Right atrium auricular region (tissue), 2 donors: ENCODE data around the gene PRF1. TPM values are rescaled to one million over a fixed set of nuclear protein-coding genes. Genes with fewer than 3 reads are reported as not detected.

Experiments
- DNase-seq: peaks from one replicate; pipeline ENCODE4 v3.0.0-alpha.2; 2019; ENCODE audit warnings: low spot score
- H3K27ac ChIP-seq, 2 donors: fragments of 200-600 bp; sonication (generic); 1 replicate in 1 of 2; 2 replicates in 1 of 2; pipeline ENCODE4 v1.5.1; 2016 to 2019
- H3K27me3 ChIP-seq, 2 donors: fragments of 200-600 bp; sonication (generic); one replicate each; pipeline versions ENCODE4 v1.5.1 to v1.6.0; 2017 to 2019
- H3K36me3 ChIP-seq: fragments of 200-600 bp; sonication (generic); one replicate; pipeline ENCODE4 v1.5.1; 2016
- H3K4me1 ChIP-seq, 2 donors: fragments of 200-600 bp; sonication (generic); one replicate each; pipeline versions ENCODE4 v1.5.1 to v1.6.0; 2017 to 2019
- H3K4me3 ChIP-seq, 2 donors: fragments of 200-600 bp; sonication (generic); 1 replicate in 1 of 2; 2 replicates in 1 of 2; pipeline ENCODE4 v1.5.1; 2017 to 2019; ENCODE audit warnings: mild to moderate bottlenecking in 1 of 2, moderate library complexity in 1 of 2
- H3K9me3 ChIP-seq, 2 donors: fragments of 200-600 bp; sonication (generic); one replicate each; pipeline ENCODE4 v1.5.1; 2019
- total RNA-seq, 2 donors: library from RNA; depleted of rRNA; stranded (reverse); fragments of >200 nt; gene quantifications; one replicate each; pipeline ENCODE4 v1.1.0, GENCODE V29; 2016
- TF ChIP-seq, protein P1 (sequence below), 2 donors: fragments of 200-600 bp; sonication (generic); IDR thresholded peaks; one replicate each; pipeline ENCODE4 v1.5.1; 2019; ENCODE audit warnings: antibody characterized with exemption in 2 of 2

Gene PRF1
- total RNA-seq: 1 to 10 TPM; 1.1 to 1.4 TPM

GRCh38 chr10:70602665-70603448, at the start of gene PRF1:
Gene PRF1, minus strand, starts transcription at chr10:70602741. Its CDS starts 1,839 bp downstream, at chr10:70600902.
- no peaks in the 10 kb centered on the region for H3K27me3 ChIP-seq
- no peaks in the 10 kb centered on the region for H3K4me1 ChIP-seq
- H3K36me3 ChIP-seq: no peaks in the 10 kb centered on the region
- TF ChIP-seq, protein P1, sequence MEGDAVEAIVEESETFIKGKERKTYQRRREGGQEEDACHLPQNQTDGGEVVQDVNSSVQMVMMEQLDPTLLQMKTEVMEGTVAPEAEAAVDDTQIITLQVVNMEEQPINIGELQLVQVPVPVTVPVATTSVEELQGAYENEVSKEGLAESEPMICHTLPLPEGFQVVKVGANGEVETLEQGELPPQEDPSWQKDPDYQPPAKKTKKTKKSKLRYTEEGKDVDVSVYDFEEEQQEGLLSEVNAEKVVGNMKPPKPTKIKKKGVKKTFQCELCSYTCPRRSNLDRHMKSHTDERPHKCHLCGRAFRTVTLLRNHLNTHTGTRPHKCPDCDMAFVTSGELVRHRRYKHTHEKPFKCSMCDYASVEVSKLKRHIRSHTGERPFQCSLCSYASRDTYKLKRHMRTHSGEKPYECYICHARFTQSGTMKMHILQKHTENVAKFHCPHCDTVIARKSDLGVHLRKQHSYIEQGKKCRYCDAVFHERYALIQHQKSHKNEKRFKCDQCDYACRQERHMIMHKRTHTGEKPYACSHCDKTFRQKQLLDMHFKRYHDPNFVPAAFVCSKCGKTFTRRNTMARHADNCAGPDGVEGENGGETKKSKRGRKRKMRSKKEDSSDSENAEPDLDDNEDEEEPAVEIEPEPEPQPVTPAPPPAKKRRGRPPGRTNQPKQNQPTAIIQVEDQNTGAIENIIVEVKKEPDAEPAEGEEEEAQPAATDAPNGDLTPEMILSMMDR (IDR thresholded peaks at IDR 0.05): no peak
- H3K4me3 ChIP-seq: no peak within 1 kb of the TSS
- no peaks in the 10 kb centered on the region for H3K9me3 ChIP-seq
- peak; percentile 56 for DNase-seq
- no peak within 1 kb of the TSS for H3K27ac ChIP-seq

DNA sequence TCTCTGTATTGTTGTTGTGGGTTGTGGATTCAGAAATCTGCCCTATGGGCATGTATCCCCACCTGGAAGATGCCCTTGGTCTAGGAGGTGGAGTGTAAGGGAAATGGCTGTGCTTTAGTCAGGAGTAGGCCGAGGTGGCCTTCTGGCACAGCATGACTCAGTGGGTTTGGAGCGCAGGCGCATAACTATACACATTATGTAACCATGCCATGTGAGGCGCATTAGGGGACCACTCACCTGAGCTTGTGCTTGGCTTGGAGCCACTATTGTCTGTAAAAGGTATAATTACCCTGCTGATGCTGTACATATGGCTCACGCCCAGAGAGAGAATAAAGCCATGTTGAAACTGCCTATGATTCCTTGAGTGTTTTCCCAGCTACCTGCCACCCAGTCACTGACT, 49.1 kb upstream of the PRF1 start:
- Histone ChIP-seq H3K27ac (no peak overlapping the region), H3K36me3 (no peaks in the 10 kb centered on the region), H3K4me1 (peaks cover 0 to 15% of the 10 kb centered on the region in 2 donors), H3K4me3 (no peak overlapping the region), H3K9me3 (no peaks in the 10 kb centered on the region), H3K27me3 (no peaks in the 10 kb centered on the region)
- DNase-seq: no peak
- TF ChIP-seq, protein P1 (IDR thresholded peaks at IDR 0.05): no peak

DNA sequence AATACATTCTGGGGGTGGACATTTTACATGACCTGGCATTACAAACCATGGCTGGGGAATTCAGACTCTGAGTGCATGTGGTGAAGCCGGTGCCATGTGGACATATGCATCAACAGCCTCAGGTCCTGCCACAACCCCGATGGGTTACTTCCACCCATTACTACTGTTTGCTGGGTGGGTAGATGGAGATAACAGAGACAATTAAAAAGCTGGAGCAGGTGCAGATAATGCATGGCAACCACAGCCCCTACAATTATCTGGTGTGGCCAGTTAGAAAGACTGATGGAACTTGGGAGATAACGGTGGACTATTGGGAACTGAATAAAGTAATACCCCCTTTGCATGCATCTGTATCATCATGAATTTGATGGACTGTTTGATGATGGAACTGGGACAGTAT, 48.2 kb upstream of the PRF1 start:
- DNase-seq: no peak

GRCh38 chr10:70650104-70650503, 47.6 kb upstream of the PRF1 start:
- H3K4me1 ChIP-seq: peaks cover 0 to 15% of the 10 kb centered on the region in 2 donors
- TF ChIP-seq, protein P1 (IDR thresholded peaks at IDR 0.05): no peak
- H3K27ac ChIP-seq: no peak overlapping the region
- H3K9me3 ChIP-seq: no peaks in the 10 kb centered on the region
- no peaks in the 10 kb centered on the region for H3K36me3 ChIP-seq
- H3K27me3 ChIP-seq: no peaks in the 10 kb centered on the region
- no peak for DNase-seq
- H3K4me3 ChIP-seq: no peak overlapping the region

More for the DNA sequence above, 48.2 kb upstream of the PRF1 start:
- Histone ChIP-seq H3K27ac (no peak overlapping the region), H3K27me3 (no peaks in the 10 kb centered on the region), H3K36me3 (no peaks in the 10 kb centered on the region), H3K4me3 (no peak overlapping the region), H3K9me3 (no peaks in the 10 kb centered on the region), H3K4me1 (peaks cover 0 to 15% of the 10 kb centered on the region in 2 donors)
- TF ChIP-seq, protein P1 (IDR thresholded peaks at IDR 0.05): no peak

DNA sequence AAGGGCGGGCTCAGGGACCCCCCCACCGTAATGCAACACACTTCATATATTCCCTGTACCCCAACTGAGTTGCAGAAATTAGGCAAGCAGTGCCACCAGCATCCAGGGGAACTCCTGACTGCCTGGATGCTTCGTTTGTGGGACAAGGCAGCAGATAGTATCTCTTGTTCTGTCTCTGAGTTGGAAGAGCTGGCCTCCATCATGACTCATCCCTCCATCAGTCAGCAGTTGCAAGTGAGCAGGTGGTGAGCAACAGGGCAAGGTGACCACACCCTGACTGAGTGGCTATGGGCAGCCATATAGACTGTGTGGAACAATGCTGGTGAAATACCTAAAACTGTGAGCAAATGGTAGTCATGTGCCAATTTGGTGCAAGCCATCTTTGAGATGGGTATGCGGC, 47.0 kb upstream of the PRF1 start:
- no peaks in the 10 kb centered on the region for H3K9me3 ChIP-seq

More for the DNA sequence above, 47.0 kb upstream of the PRF1 start:
- H3K36me3 ChIP-seq: no peaks in the 10 kb centered on the region
- TF ChIP-seq, protein P1 (IDR thresholded peaks at IDR 0.05): no peak
- H3K4me1 ChIP-seq: peaks cover 0 to 15% of the 10 kb centered on the region in 2 donors
- DNase-seq: no peak
- H3K27me3 ChIP-seq: no peaks in the 10 kb centered on the region
- H3K27ac ChIP-seq: no peak overlapping the region
- H3K4me3 ChIP-seq: no peak overlapping the region
